PC-9 (cell line): ENCODE measurements around the gene TSPEAR.

Experiments
- CTCF ChIP-seq: fragments of 200-600 bp; sonication (generic); conservative IDR thresholded peaks from 2 replicates; pipeline ENCODE4 v1.6.1; 2017; ENCODE audit warnings: mixed run types, antibody characterized with exemption, mild to moderate bottlenecking, moderate library complexity
- EZH2 ChIP-seq: fragments of 200-600 bp; sonication (generic); IDR thresholded peaks from 2 replicates; pipeline ENCODE4 v1.8.0; 2017; ENCODE audit warnings: antibody characterized with exemption, low read depth

- TF ChIP-seq CTCF (no peak), EZH2 (no peak)
These were observed 233.7 kb downstream of the TSPEAR start for GRCh38 chr21:44477712-44478111.
